B cell (primary cell): ENCODE results near the gene RALBP1. TPM values are rescaled to one million over a fixed set of nuclear protein-coding genes. Genes with fewer than 3 reads are reported as not detected.

ENCODE experiments used
- ATAC-seq: fragments of 200-7000 bp; cut with Tn5 transposase; one replicate; pipeline ENCODE4 v1.10.0; 2021; ENCODE audit warnings: low read depth, mild to moderate bottlenecking, moderate number of reproducible peaks, moderate library complexity
- CTCF ChIA-PET: fragments of 350-600 bp; sonication (Branson Sonifier 250); formaldehyde crosslinking; loops from one replicate; lab custom pipeline; 2021; ENCODE audit warnings: antibody characterized with exemption, inconsistent platforms; lab: Charles Lee
- POLR2A ChIA-PET: fragments of 350-600 bp; sonication (Branson Sonifier 250); formaldehyde crosslinking; loops from one replicate; lab custom pipeline; 2021; ENCODE audit warnings: antibody characterized with exemption; lab: Charles Lee
- DNase-seq: peaks from one replicate; pipeline ENCODE4 v3.0.0; 2013
- H2AFZ ChIP-seq: 2 replicates; pipeline ENCODE4 v1.6.1; 2012; ENCODE audit warnings: mild to moderate bottlenecking, low read depth, low read length; ENCODE audit not compliant: insufficient read depth, poor library complexity, severe bottlenecking
- H3K27ac ChIP-seq, 2 donors: 1 replicate in 1 of 2; 2 replicates in 1 of 2; pipeline ENCODE4 v1.5.1; 2012 to 2013; ENCODE audit warnings: low read length in 2 of 2, mild to moderate bottlenecking in 2 of 2, moderate library complexity in 1 of 2
- H3K27me3 ChIP-seq, 4 experiments: fragments of 200-600 bp in 1 of 4; sonication (generic) in 1 of 4; replicated peaks in 1 of 4; 1 replicate in 2 of 4; 2 replicates in 2 of 4; pipeline versions ENCODE4 v1.6.1 to v1.7.0; 2013 to 2016; ENCODE audit warnings: low read length in 3 of 4, mild to moderate bottlenecking in 2 of 4, mixed read lengths in 1 of 4, moderate library complexity in 1 of 4; ENCODE audit not compliant: insufficient read depth in 4 of 4, control insufficient read depth in 3 of 4; ENCODE audit errors: control extremely low read depth in 1 of 4
- H3K36me3 ChIP-seq, 2 experiments: replicated peaks in 1 of 2; 1 replicate in 1 of 2; 2 replicates in 1 of 2; pipeline versions ENCODE4 v1.6.1 to v1.7.1; 2013; ENCODE audit warnings: low read length in 1 of 2; ENCODE audit not compliant: insufficient read depth in 2 of 2, control insufficient read depth in 1 of 2; ENCODE audit errors: control extremely low read depth in 1 of 2, extremely low read depth in 1 of 2
- H3K4me1 ChIP-seq, 2 donors: fragments of 200-600 bp in 1 of 2; sonication (generic) in 1 of 2; 1 replicate in 1 of 2; 2 replicates in 1 of 2; pipeline versions ENCODE4 v1.5.1 to v1.6.1; 2013 to 2017; ENCODE audit warnings: low read length in 2 of 2; ENCODE audit not compliant: control insufficient read depth in 2 of 2, insufficient read depth in 2 of 2
- H3K4me2 ChIP-seq: replicated peaks from 2 replicates; pipeline ENCODE3; 2012; ENCODE audit warnings: mild to moderate bottlenecking, low read depth, low read length; ENCODE audit not compliant: poor library complexity, severe bottlenecking
- H3K4me3 ChIP-seq, 5 experiments: fragments of 200-600 bp in 1 of 5; sonication (generic) in 1 of 5; 1 replicate in 3 of 5; 2 replicates in 2 of 5; pipeline versions ENCODE4 v1.5.1 to v1.7.0; 2011 to 2016; ENCODE audit warnings: low read length in 4 of 5, mild to moderate bottlenecking in 4 of 5, low read depth in 2 of 5, control low read depth in 1 of 5, moderate library complexity in 1 of 5; ENCODE audit not compliant: insufficient read depth in 1 of 5; ENCODE audit errors: control extremely low read depth in 1 of 5, extremely low read depth in 1 of 5
- H3K79me2 ChIP-seq: fragments of 200-600 bp; sonication (generic); one replicate; pipeline ENCODE4 v1.6.0; 2016; ENCODE audit warnings: low read length; ENCODE audit not compliant: control insufficient read depth, insufficient read depth
- H3K9ac ChIP-seq: fragments of 200-600 bp; sonication (generic); 2 replicates; pipeline ENCODE4 v1.6.1; 2017; ENCODE audit warnings: mild to moderate bottlenecking, low read length, moderate library complexity
- H3K9me3 ChIP-seq, 3 donors: one replicate each; pipeline versions ENCODE4 v1.6.1 to v1.7.1; 2013; ENCODE audit warnings: low read length in 2 of 3; ENCODE audit not compliant: control insufficient read depth in 2 of 3, insufficient read depth in 1 of 3; ENCODE audit errors: control extremely low read depth in 1 of 3
- H4K20me1 ChIP-seq: 2 replicates; pipeline ENCODE4 v1.6.0; 2012; ENCODE audit warnings: mild to moderate bottlenecking, low read length; ENCODE audit not compliant: insufficient read depth, control insufficient read depth, poor library complexity, severe bottlenecking
- H3K27ac Mint-ChIP-seq: one replicate; pipeline ENCODE4 v1.8.0; 2021; ENCODE audit warnings: mixed read lengths
- H3K27me3 Mint-ChIP-seq: one replicate; pipeline ENCODE4 v1.8.0; 2021; ENCODE audit warnings: mixed read lengths
- H3K4me1 Mint-ChIP-seq: one replicate; pipeline ENCODE4 v1.8.0; 2021; ENCODE audit warnings: mixed read lengths
- H3K4me3 Mint-ChIP-seq: one replicate; pipeline ENCODE4 v1.8.0; 2021; ENCODE audit warnings: mixed read lengths
- H3K9me3 Mint-ChIP-seq: one replicate; pipeline ENCODE4 v1.8.0; 2022; ENCODE audit warnings: mixed read lengths; ENCODE audit not compliant: insufficient read depth
- CTCF ChIP-seq: fragments of 200-600 bp; IDR thresholded peaks from one replicate; pipeline ENCODE4 v1.8.0; 2022; ENCODE audit warnings: antibody characterized with exemption, mild to moderate bottlenecking
- EZH2 ChIP-seq: IDR thresholded peaks from 2 replicates; pipeline ENCODE4 v1.6.1; 2012; ENCODE audit warnings: borderline replicate concordance, low read depth, mild to moderate bottlenecking, moderate library complexity, low read length; ENCODE audit not compliant: insufficient read depth, poor library complexity, severe bottlenecking
- WGBS: methylation state at CpG from one replicate; pipeline ENCODE4 v1.1.5; 2013; ENCODE audit warnings: missing lambda C conversion rate; ENCODE audit not compliant: insufficient coverage; 5-methylcytosine and 5-hydroxymethylcytosine counted together
- intact Hi-C: fragments of 100-400 bp; cut with micrococcal nuclease; formaldehyde crosslinking; loops from one replicate; pipeline ENCODE4 v1.10.0; 2022
- polyA minus RNA-seq: library from RNA; depleted of rRNA, polyadenylated mRNA; stranded (reverse); fragments of >200 nt; gene quantifications from 2 replicates; pipeline ENCODE4 v1.2.3, GENCODE V29; 2012
- polyA plus RNA-seq: library from polyadenylated mRNA; depleted of rRNA; stranded (reverse); fragments of >200 nt; gene quantifications from 2 replicates; pipeline ENCODE4 v1.2.3, GENCODE V29; 2012
- total RNA-seq, 2 donors: library from RNA; stranded (reverse); fragments of 120-200 nt in 1 of 2; gene quantifications; 1 replicate in 1 of 2; 2 replicates in 1 of 2; pipeline versions ENCODE4 v1.2.3 to v1.2.4, GENCODE V29; 2013 to 2022

Gene RALBP1
- 36.3 and 38.0 TPM in 2 replicates for total RNA-seq
- 38.2 TPM for total RNA-seq (2013)
- polyA plus RNA-seq, result 14.9 and 18.0 TPM in 2 replicates
- polyA minus RNA-seq, result 31.3 and 37.8 TPM in 2 replicates

GRCh38 chr18:9474983-9475642 is at the start of gene RALBP1:
RALBP1 (plus strand) TSS chr18:9475513; CDS start chr18:9513046, 37,533 bp downstream.
- H3K4me3 ChIP-seq, result peak within 1 kb of the TSS; percentile 72 to 97 (median 92)
- peak within 1 kb of the TSS; percentile 89 for H3K9ac ChIP-seq
- POLR2A ChIA-PET, result no interaction called here
- ATAC-seq (peak; percentile 96), DNase-seq (peak; percentile 98)
- TF ChIP-seq EZH2, result no peak
- no peak for TF ChIP-seq CTCF
- H3K9me3 ChIP-seq, result peaks cover 0 to 3% (median 0%) of the 10 kb centered on the region in 3 donors
- intact Hi-C loops, result loop anchor here (1.0 to 10.0 kb wide), 7 partner anchors 42 to 1052 kb away; partner anchors contain the start of genes MTCL1, NAPG, NDUFV2 and TWSG1
- peak within 1 kb of the TSS; percentile 100 for H2AFZ ChIP-seq
- H3K27ac ChIP-seq, result peak within 1 kb of the TSS; percentile 64 to 78
- CTCF ChIA-PET, result interaction anchor here (1.5 kb wide), 1 partner anchor 140 kb away, joined by 3 read pairs; the partner anchor contains the start of gene TWSG1
- Mint-ChIP-seq H3K9me3 (peaks cover 2% of the 10 kb centered on the region), H3K27ac (peak within 1 kb of the TSS; percentile 98), H3K27me3 (peaks cover 17% of the 10 kb centered on the region), H3K4me3 (peak within 1 kb of the TSS; percentile 99), H3K4me1 (peaks cover 39% of the 10 kb centered on the region)
- H3K27me3 ChIP-seq, result peaks cover 0 to 3% (median 0%) of the 10 kb centered on the region in 4 experiments
- H3K36me3 ChIP-seq, result no peaks in the 10 kb centered on the region
- no peaks in the 10 kb centered on the region for H4K20me1 ChIP-seq
- H3K79me2 ChIP-seq, result peaks cover 48% of the 10 kb centered on the region
- H3K4me1 ChIP-seq, result peaks cover 5 to 19% of the 10 kb centered on the region in 2 donors
- H3K4me2 ChIP-seq, result peak within 1 kb of the TSS; percentile 95
- WGBS, result under 1% methylated on average over 69 of the region's 69 CpGs

GRCh38 chr18:9426753-9427152 is 48.6 kb upstream of the RALBP1 start:
- Mint-ChIP-seq H3K27me3 (no peaks in the 10 kb centered on the region), H3K27ac (no peak overlapping the region), H3K9me3 (no peaks in the 10 kb centered on the region), H3K4me1 (no peaks in the 10 kb centered on the region), H3K4me3 (no peak overlapping the region)
- Histone ChIP-seq H3K36me3 (no peaks in the 10 kb centered on the region), H3K4me3 (no peak overlapping the region), H3K27ac (no peak overlapping the region), H4K20me1 (no peaks in the 10 kb centered on the region), H3K4me1 (no peaks in the 10 kb centered on the region), H3K79me2 (no peaks in the 10 kb centered on the region), H3K27me3 (no peaks in the 10 kb centered on the region), H3K4me2 (no peak overlapping the region), H3K9me3 (peaks cover 2 to 13% (median 4%) of the 10 kb centered on the region in 3 donors), H2AFZ (no peak overlapping the region), H3K9ac (no peak overlapping the region)
- DNase-seq (no peak), ATAC-seq (no peak)
- intact Hi-C loops, result no loop called here
- WGBS, result 98% methylated on average over 5 of the region's 7 CpGs
- CTCF ChIA-PET, result no interaction called here
- POLR2A ChIA-PET, result no interaction called here
- TF ChIP-seq EZH2 (no peak), CTCF (no peak)
